SK-N-SH (cell line): Measurements from ENCODE around the gene CCNB1. TPM values are rescaled to one million over a fixed set of nuclear protein-coding genes. Genes with fewer than 3 reads are reported as not detected.

ENCODE experiments used
- CTCF ChIA-PET: fragments of 300-600, 350-600 bp; formaldehyde crosslinking; extraction: SDS; loops from one replicate; lab custom pipeline; 2021; lab: Yijun Ruan, JAX
- POLR2A ChIA-PET: fragments of 350-600 bp; sonication (Branson Sonifier 250); formaldehyde crosslinking; extraction: SDS; loops from one replicate; lab custom pipeline; 2020; ENCODE audit warnings: antibody characterized with exemption, inconsistent platforms; lab: Yijun Ruan, JAX
- DNase-seq: peaks from one replicate; pipeline ENCODE4 v3.0.0; 2012
- H2AFZ ChIP-seq: fragments of 200-600 bp; sonication (generic); 2 replicates; pipeline ENCODE4 v1.8.1; 2016; ENCODE audit warnings: antibody characterized with exemption, mild to moderate bottlenecking, low read depth
- H3F3A ChIP-seq: fragments of 200-600 bp; sonication (generic); replicated peaks from 2 replicates; pipeline ENCODE3; 2016; ENCODE audit warnings: antibody characterized with exemption, mild to moderate bottlenecking; ENCODE audit not compliant: insufficient read depth
- H3K27ac ChIP-seq, 2 experiments: fragments of 200-500 bp in 1 of 2; fragments of 200-600 bp in 1 of 2; sonication (Bioruptor generic) in 1 of 2; sonication (generic), shearing (Covaris generic) in 1 of 2; 2 replicates each; pipeline versions ENCODE4 v1.5.1 to v1.6.1; 2014 to 2016; ENCODE audit warnings: low read depth in 2 of 2, inconsistent platforms in 1 of 2, low read length in 1 of 2, mild to moderate bottlenecking in 1 of 2, mixed read lengths in 1 of 2
- H3K27me3 ChIP-seq: fragments of 200-600 bp; sonication (generic), shearing (Covaris generic); 2 replicates; pipeline ENCODE4 v1.6.1; 2016; ENCODE audit warnings: mixed run types; ENCODE audit not compliant: insufficient read depth
- H3K36me3 ChIP-seq, 2 experiments: fragments of 200-500 bp in 1 of 2; fragments of 200-600 bp in 1 of 2; sonication (Bioruptor generic) in 1 of 2; sonication (generic) in 1 of 2; replicated peaks in 1 of 2; 2 replicates each; pipeline versions ENCODE3 to v1.5.1; 2014 to 2016; ENCODE audit warnings: low read length in 1 of 2, mild to moderate bottlenecking in 1 of 2; ENCODE audit not compliant: insufficient read depth in 2 of 2, control insufficient read depth in 1 of 2
- H3K4me1 ChIP-seq, 2 experiments: fragments of 200-500 bp in 1 of 2; fragments of 200-600 bp in 1 of 2; sonication (Bioruptor generic) in 1 of 2; sonication (generic), shearing (Covaris generic) in 1 of 2; 2 replicates each; pipeline versions ENCODE4 v1.5.1 to v1.6.1; 2014 to 2016; ENCODE audit warnings: low read depth in 1 of 2, low read length in 1 of 2, mixed run types in 1 of 2; ENCODE audit not compliant: insufficient read depth in 2 of 2, control insufficient read depth in 1 of 2
- H3K4me2 ChIP-seq: fragments of 200-600 bp; sonication (generic), shearing (Covaris generic); 2 replicates; pipeline ENCODE4 v1.6.1; 2017; ENCODE audit warnings: mixed run types
- H3K4me3 ChIP-seq, 2 experiments: fragments of 200-500 bp in 1 of 2; fragments of 200-600 bp in 1 of 2; sonication (Bioruptor generic) in 1 of 2; sonication (generic), shearing (Covaris generic) in 1 of 2; 2 replicates each; pipeline versions ENCODE4 v1.5.1 to v1.8.1; 2014 to 2016; ENCODE audit warnings: low read depth in 2 of 2, inconsistent platforms in 1 of 2, low read length in 1 of 2, mild to moderate bottlenecking in 1 of 2, mixed read lengths in 1 of 2, moderate library complexity in 1 of 2
- H3K79me2 ChIP-seq: fragments of 200-600 bp; sonication (generic); 2 replicates; pipeline ENCODE4 v1.8.1; 2017; ENCODE audit warnings: mild to moderate bottlenecking; ENCODE audit not compliant: insufficient read depth
- H3K9ac ChIP-seq: fragments of 200-600 bp; sonication (generic); 2 replicates; pipeline ENCODE4 v1.6.1; 2017; ENCODE audit warnings: mixed run types
- H3K9me2 ChIP-seq: fragments of 200-600 bp; sonication (generic); 2 replicates; pipeline ENCODE4 v1.6.1; 2017; ENCODE audit warnings: mixed run types
- H3K9me3 ChIP-seq: fragments of 200-600 bp; sonication (generic); 2 replicates; pipeline ENCODE4 v1.6.1; 2017; ENCODE audit warnings: mixed run types, mild to moderate bottlenecking, moderate library complexity
- H4K20me1 ChIP-seq: fragments of 200-600 bp; sonication (generic); 2 replicates; pipeline ENCODE4 v1.6.1; 2017; ENCODE audit warnings: mild to moderate bottlenecking, mixed run types; ENCODE audit not compliant: insufficient read depth
- CHD2 ChIP-seq: fragments of 150-350 bp; IDR thresholded peaks from 2 replicates; pipeline ENCODE4 v1.6.1; 2018; ENCODE audit warnings: low read length; ENCODE audit not compliant: partially characterized antibody
- ELF1 ChIP-seq: IDR thresholded peaks from 2 replicates; pipeline ENCODE4 v1.4.0; 2012
- EP300 ChIP-seq, 2 experiments: IDR thresholded peaks; 2 replicates each; pipeline versions ENCODE4 v1.4.0 to v1.6.1; 2012; ENCODE audit warnings: borderline replicate concordance in 1 of 2, low read depth in 1 of 2, low read length in 1 of 2
- FOXJ3 ChIP-seq: sonication (generic); formaldehyde crosslinking; IDR thresholded peaks from 2 replicates; pipeline ENCODE4 v1.5.1; 2020; ENCODE audit warnings: mild to moderate bottlenecking, missing genetic modification reagents
- GATA2 ChIP-seq: sonication (generic); formaldehyde crosslinking; IDR thresholded peaks from 2 replicates; pipeline ENCODE4 v1.5.0; 2020; ENCODE audit warnings: mild to moderate bottlenecking, missing genetic modification reagents
- MXI1 ChIP-seq: IDR thresholded peaks from 2 replicates; pipeline ENCODE4 v1.6.1; 2012; ENCODE audit warnings: mild to moderate bottlenecking, low read depth, low read length, improper control_type of control experiment
- NFIC ChIP-seq: IDR thresholded peaks from 2 replicates; pipeline ENCODE4 v1.4.0; 2012; ENCODE audit warnings: borderline replicate concordance
- RFX5 ChIP-seq: IDR thresholded peaks from 2 replicates; pipeline ENCODE4 v1.6.1; 2012; ENCODE audit warnings: mild to moderate bottlenecking, improper control_type of control experiment, low read length
- RXRA ChIP-seq: IDR thresholded peaks from 2 replicates; pipeline ENCODE4 v1.4.0; 2012; ENCODE audit warnings: low read depth, mild to moderate bottlenecking, borderline replicate concordance
- SIN3A ChIP-seq: IDR thresholded peaks from 2 replicates; pipeline ENCODE4 v1.6.1; 2012; ENCODE audit warnings: low read depth, mild to moderate bottlenecking, low read length, moderate library complexity, borderline replicate concordance
- TCF12 ChIP-seq: IDR thresholded peaks from 2 replicates; pipeline ENCODE4 v1.4.0; 2012
- TEAD4 ChIP-seq: IDR thresholded peaks from 2 replicates; pipeline ENCODE4 v1.4.0; 2012; ENCODE audit warnings: mild to moderate bottlenecking, borderline replicate concordance; ENCODE audit not compliant: insufficient read depth
- WGBS: methylation state at CpG from one replicate; pipeline ENCODE4 v1.1.6; 2017; ENCODE audit warnings: low lambda C conversion rate; 5-methylcytosine and 5-hydroxymethylcytosine counted together
- polyA plus RNA-seq, 3 experiments: library from polyadenylated mRNA; depleted of rRNA; stranded (reverse); fragments of >200 nt; gene quantifications; 2 replicates each; pipeline ENCODE4 v1.2.3, GENCODE V29; 2012
- TF ChIP-seq, protein P1 (sequence below): fragments of 150-350 bp; IDR thresholded peaks from 2 replicates; pipeline ENCODE4 v1.6.1; 2017; ENCODE audit warnings: antibody characterized with exemption, low read length, low read depth, borderline replicate concordance
- TF ChIP-seq, protein P2 (sequence below): IDR thresholded peaks from 2 replicates; pipeline ENCODE4; 2012
- TF ChIP-seq, protein P3 (sequence below): fragments of 150-350 bp; IDR thresholded peaks from 2 replicates; pipeline ENCODE4 v1.6.1; 2016; ENCODE audit warnings: mild to moderate bottlenecking, low read depth, low read length
- TF ChIP-seq, protein P4 (sequence below): IDR thresholded peaks from 2 replicates; pipeline ENCODE4 v1.4.0; 2012; ENCODE audit warnings: low read depth, borderline replicate concordance

Gene CCNB1
- polyA plus RNA-seq, 1 of the 3 experiments (the other 2 are of a cell fraction), result 78.6 TPM

DNA sequence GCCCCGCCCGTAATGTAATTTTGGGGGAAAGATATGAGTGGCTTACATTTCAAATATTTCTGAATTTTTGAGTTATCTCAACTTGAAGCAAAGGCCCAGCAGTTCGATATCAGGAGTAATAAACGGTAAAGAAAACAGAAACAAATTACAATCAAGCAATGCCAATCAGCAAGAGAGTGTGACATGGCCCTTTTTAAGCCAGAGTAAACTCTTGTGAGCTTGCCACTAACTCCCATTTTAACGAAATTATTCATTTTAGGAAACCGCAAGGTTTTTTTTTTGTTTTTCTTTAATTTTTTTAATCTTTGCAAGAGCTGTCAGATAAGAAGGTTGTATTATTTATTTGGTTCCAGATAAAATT, 50.2 kb downstream of the CCNB1 start:
- TF ChIP-seq CHD2, result no peak
- no peak for TF ChIP-seq RXRA
- TF ChIP-seq NFIC, result no peak
- no peak for TF ChIP-seq TCF12
- TF ChIP-seq TEAD4, result no peak
- TF ChIP-seq, protein P1, sequence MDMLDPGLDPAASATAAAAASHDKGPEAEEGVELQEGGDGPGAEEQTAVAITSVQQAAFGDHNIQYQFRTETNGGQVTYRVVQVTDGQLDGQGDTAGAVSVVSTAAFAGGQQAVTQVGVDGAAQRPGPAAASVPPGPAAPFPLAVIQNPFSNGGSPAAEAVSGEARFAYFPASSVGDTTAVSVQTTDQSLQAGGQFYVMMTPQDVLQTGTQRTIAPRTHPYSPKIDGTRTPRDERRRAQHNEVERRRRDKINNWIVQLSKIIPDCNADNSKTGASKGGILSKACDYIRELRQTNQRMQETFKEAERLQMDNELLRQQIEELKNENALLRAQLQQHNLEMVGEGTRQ, result no peak
- no peak for TF ChIP-seq EP300 (IDR thresholded peaks at IDR 0.05; ENCODE audit: borderline replicate concordance in 1 of 2, low read depth in 1 of 2, low read length in 1 of 2)
- no peak for TF ChIP-seq SIN3A
- TF ChIP-seq, protein P2, sequence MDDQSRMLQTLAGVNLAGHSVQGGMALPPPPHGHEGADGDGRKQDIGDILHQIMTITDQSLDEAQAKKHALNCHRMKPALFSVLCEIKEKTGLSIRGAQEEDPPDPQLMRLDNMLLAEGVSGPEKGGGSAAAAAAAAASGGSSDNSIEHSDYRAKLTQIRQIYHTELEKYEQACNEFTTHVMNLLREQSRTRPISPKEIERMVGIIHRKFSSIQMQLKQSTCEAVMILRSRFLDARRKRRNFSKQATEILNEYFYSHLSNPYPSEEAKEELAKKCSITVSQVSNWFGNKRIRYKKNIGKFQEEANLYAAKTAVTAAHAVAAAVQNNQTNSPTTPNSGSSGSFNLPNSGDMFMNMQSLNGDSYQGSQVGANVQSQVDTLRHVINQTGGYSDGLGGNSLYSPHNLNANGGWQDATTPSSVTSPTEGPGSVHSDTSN, result no peak
- no peak for TF ChIP-seq ELF1
- TF ChIP-seq, protein P3, sequence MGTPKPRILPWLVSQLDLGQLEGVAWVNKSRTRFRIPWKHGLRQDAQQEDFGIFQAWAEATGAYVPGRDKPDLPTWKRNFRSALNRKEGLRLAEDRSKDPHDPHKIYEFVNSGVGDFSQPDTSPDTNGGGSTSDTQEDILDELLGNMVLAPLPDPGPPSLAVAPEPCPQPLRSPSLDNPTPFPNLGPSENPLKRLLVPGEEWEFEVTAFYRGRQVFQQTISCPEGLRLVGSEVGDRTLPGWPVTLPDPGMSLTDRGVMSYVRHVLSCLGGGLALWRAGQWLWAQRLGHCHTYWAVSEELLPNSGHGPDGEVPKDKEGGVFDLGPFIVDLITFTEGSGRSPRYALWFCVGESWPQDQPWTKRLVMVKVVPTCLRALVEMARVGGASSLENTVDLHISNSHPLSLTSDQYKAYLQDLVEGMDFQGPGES, result no peak
- TF ChIP-seq GATA2 (CRISPR knock-in tag), result no peak
- TF ChIP-seq FOXJ3 (CRISPR knock-in tag), result no peak
- TF ChIP-seq, protein P4, sequence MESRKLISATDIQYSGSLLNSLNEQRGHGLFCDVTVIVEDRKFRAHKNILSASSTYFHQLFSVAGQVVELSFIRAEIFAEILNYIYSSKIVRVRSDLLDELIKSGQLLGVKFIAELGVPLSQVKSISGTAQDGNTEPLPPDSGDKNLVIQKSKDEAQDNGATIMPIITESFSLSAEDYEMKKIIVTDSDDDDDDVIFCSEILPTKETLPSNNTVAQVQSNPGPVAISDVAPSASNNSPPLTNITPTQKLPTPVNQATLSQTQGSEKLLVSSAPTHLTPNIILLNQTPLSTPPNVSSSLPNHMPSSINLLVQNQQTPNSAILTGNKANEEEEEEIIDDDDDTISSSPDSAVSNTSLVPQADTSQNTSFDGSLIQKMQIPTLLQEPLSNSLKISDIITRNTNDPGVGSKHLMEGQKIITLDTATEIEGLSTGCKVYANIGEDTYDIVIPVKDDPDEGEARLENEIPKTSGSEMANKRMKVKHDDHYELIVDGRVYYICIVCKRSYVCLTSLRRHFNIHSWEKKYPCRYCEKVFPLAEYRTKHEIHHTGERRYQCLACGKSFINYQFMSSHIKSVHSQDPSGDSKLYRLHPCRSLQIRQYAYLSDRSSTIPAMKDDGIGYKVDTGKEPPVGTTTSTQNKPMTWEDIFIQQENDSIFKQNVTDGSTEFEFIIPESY, result no peak
- no peak for TF ChIP-seq RFX5
- no peak for TF ChIP-seq MXI1
- no peaks in the 10 kb centered on the region for H3K9me2 ChIP-seq
- no peak for DNase-seq
- no peaks in the 10 kb centered on the region for H4K20me1 ChIP-seq
- CTCF ChIA-PET, result interaction anchor here (0.7 to 1.4 kb wide), 2 partner anchors 27 to 117 kb away, joined by 3 to 6 read pairs; partner anchors contain the start of gene CENPH
- POLR2A ChIA-PET, result no interaction called here
- H3K9me3 ChIP-seq, result no peaks in the 10 kb centered on the region
- H3K4me3 ChIP-seq, result peak overlapping the region; percentile 89 to 90
- H3K27ac ChIP-seq, result peak overlapping the region; percentile 35 to 82; a peak in 3 of 4 replicates
- H3K27me3 ChIP-seq, result no peaks in the 10 kb centered on the region
- peaks cover 30% of the 10 kb centered on the region for H3F3A ChIP-seq
- H2AFZ ChIP-seq, result peak overlapping the region; percentile 96
- peak overlapping the region; percentile 84; the same call in 1 of the 2 replicates for H3K9ac ChIP-seq
- peak overlapping the region; percentile 80 for H3K4me2 ChIP-seq
- peaks cover 3 to 5% of the 10 kb centered on the region in 2 experiments; a peak in 3 of 4 replicates for H3K4me1 ChIP-seq
- WGBS, result 22% methylated on average over 6 of the region's 6 CpGs
- H3K79me2 ChIP-seq, result peaks cover 36% of the 10 kb centered on the region
- H3K36me3 ChIP-seq, result peaks cover 0 to 4% of the 10 kb centered on the region in 2 experiments
